HCT116 (cell line): ENCODE results near the gene PRRT1. TPM values are rescaled to one million over a fixed set of nuclear protein-coding genes. Genes with fewer than 3 reads are reported as not detected.

Experiments used
- ATAC-seq: fragments of 200-7000 bp; cut with Tn5 transposase; 2 replicates; pipeline ENCODE4 v1.9.1; 2020; ENCODE audit warnings: mild to moderate bottlenecking, moderate library complexity
- BruUV-seq: library from RNA; stranded (reverse); fragments of 400-500 nt; replicated peaks from 2 replicates; lab custom pipeline; 2021; lab: Mats Ljungman, UMichigan
- CTCF ChIA-PET: fragments of 300-600 bp; sonication (Branson Sonifier 250); formaldehyde crosslinking; loops from one replicate; lab custom pipeline; 2021; ENCODE audit warnings: antibody characterized with exemption; lab: Charles Lee
- POLR2A ChIA-PET: fragments of 300-600, 350-600 bp; sonication (Branson Sonifier 250); formaldehyde crosslinking; loops from one replicate; lab custom pipeline; 2021; ENCODE audit warnings: antibody characterized with exemption; lab: Charles Lee
- RAD21 ChIA-PET, 2 experiments: fragments of 300-600 bp; sonication (Branson Sonifier 250); formaldehyde crosslinking; loops; one replicate each; lab custom pipeline; 2023; ENCODE audit warnings: low total read pairs in 2 of 2; ENCODE audit not compliant: uncharacterized antibody in 2 of 2, unreplicated experiment in 2 of 2, low non-redundant PET in 1 of 2; lab: Charles Lee
- DNase-seq: peaks from one replicate; pipeline ENCODE4 v3.0.0-alpha.2; 2010; ENCODE audit warnings: low read depth, low spot score
- H2AFZ ChIP-seq: fragments of 200-600 bp; shearing (Covaris generic), sonication (generic); 2 replicates; pipeline ENCODE4 v1.6.1; 2017; ENCODE audit warnings: low read depth, mixed run types, mixed read lengths, antibody characterized with exemption, low read length; ENCODE audit not compliant: poor library complexity, severe bottlenecking
- H3K27ac ChIP-seq: 2 replicates; pipeline ENCODE4 v1.5.1; 2012; ENCODE audit warnings: low read depth, low read length
- H3K27me3 ChIP-seq: fragments of 200-600 bp; sonication (generic); 2 replicates; pipeline ENCODE4 v1.6.1; 2016; ENCODE audit warnings: mixed run types, low read length, mixed read lengths; ENCODE audit not compliant: insufficient read depth
- H3K36me3 ChIP-seq, 2 experiments: fragments of 200-500 bp in 1 of 2; fragments of 200-600 bp in 1 of 2; sonication (Bioruptor generic) in 1 of 2; sonication (generic) in 1 of 2; 2 replicates each; pipeline versions ENCODE4 v1.5.1 to v1.6.1; 2014 to 2016; ENCODE audit warnings: low read length in 2 of 2, inconsistent platforms in 1 of 2, mixed read lengths in 1 of 2, mixed run types in 1 of 2; ENCODE audit not compliant: insufficient read depth in 2 of 2, control insufficient read depth in 1 of 2
- H3K4me1 ChIP-seq, 2 experiments: fragments of 200-600 bp in 1 of 2; sonication (generic) in 1 of 2; 2 replicates each; pipeline versions ENCODE4 v1.5.1 to v1.6.1; 2012 to 2017; ENCODE audit warnings: low read length in 2 of 2, inconsistent platforms in 1 of 2, mild to moderate bottlenecking in 1 of 2, mixed read lengths in 1 of 2, mixed run types in 1 of 2, moderate library complexity in 1 of 2; ENCODE audit not compliant: insufficient read depth in 2 of 2, control insufficient read depth in 1 of 2
- H3K4me2 ChIP-seq: fragments of 200-600 bp; sonication (generic); 2 replicates; pipeline ENCODE4 v1.6.1; 2017; ENCODE audit warnings: mixed run types, low read length, mixed read lengths
- H3K4me3 ChIP-seq, 2 experiments: fragments of 200-600 bp in 1 of 2; sonication (generic) in 1 of 2; replicated peaks in 1 of 2; 2 replicates each; pipeline ENCODE4 v1.5.1; 2011 to 2016; ENCODE audit warnings: low read length in 2 of 2, control low read depth in 1 of 2, low read depth in 1 of 2, mild to moderate bottlenecking in 1 of 2, mixed read lengths in 1 of 2, mixed run types in 1 of 2
- H3K79me2 ChIP-seq: fragments of 200-600 bp; sonication (generic); 2 replicates; pipeline ENCODE4 v1.6.1; 2017; ENCODE audit warnings: mild to moderate bottlenecking, mixed run types, low read length, moderate library complexity, mixed read lengths; ENCODE audit not compliant: insufficient read depth
- H3K9ac ChIP-seq: fragments of 200-600 bp; sonication (generic); 2 replicates; pipeline ENCODE4 v1.6.1; 2016; ENCODE audit warnings: low read length, mixed read lengths
- H3K9me2 ChIP-seq: fragments of 200-600 bp; sonication (generic), shearing (Covaris generic); 2 replicates; pipeline ENCODE4 v1.6.1; 2017; ENCODE audit warnings: mixed run types, mild to moderate bottlenecking, moderate library complexity; ENCODE audit not compliant: insufficient read depth
- H3K9me3 ChIP-seq, 2 experiments: fragments of 200-500 bp in 1 of 2; fragments of 200-600 bp in 1 of 2; sonication (Bioruptor generic) in 1 of 2; sonication (generic) in 1 of 2; 2 replicates each; pipeline ENCODE4 v1.6.1; 2014 to 2017; ENCODE audit warnings: low read length in 2 of 2, mixed read lengths in 2 of 2, inconsistent platforms in 1 of 2, low read depth in 1 of 2, mild to moderate bottlenecking in 1 of 2, mixed run types in 1 of 2, moderate library complexity in 1 of 2; ENCODE audit not compliant: control insufficient read depth in 1 of 2, insufficient read depth in 1 of 2
- H4K20me1 ChIP-seq: fragments of 200-600 bp; sonication (generic), shearing (Covaris generic); 2 replicates; pipeline ENCODE4 v1.6.1; 2017; ENCODE audit warnings: mixed run types, mild to moderate bottlenecking, moderate library complexity; ENCODE audit not compliant: insufficient read depth
- CBX3 ChIP-seq: IDR thresholded peaks from 2 replicates; pipeline ENCODE4 v1.6.1; 2012; ENCODE audit warnings: low read depth
- CEBPB ChIP-seq: IDR thresholded peaks from 2 replicates; pipeline ENCODE4 v1.6.1; 2012; ENCODE audit warnings: low read depth
- CTCF ChIP-seq, 3 experiments: fragments of 200-600 bp in 1 of 3; sonication (generic) in 1 of 3; IDR thresholded peaks in 2 of 3; conservative IDR thresholded peaks in 1 of 3; 2 replicates each; pipeline ENCODE4 v1.5.1; 2012 to 2017; ENCODE audit warnings: low read depth in 2 of 3, low read length in 2 of 3, antibody characterized with exemption in 1 of 3, borderline replicate concordance in 1 of 3, control low read depth in 1 of 3, mild to moderate bottlenecking in 1 of 3, mixed read lengths in 1 of 3, mixed run types in 1 of 3, moderate library complexity in 1 of 3; ENCODE audit not compliant: insufficient read depth in 1 of 3
- EGR1 ChIP-seq: IDR thresholded peaks from 2 replicates; pipeline ENCODE4 v1.6.1; 2012; ENCODE audit warnings: low read depth
- ELF1 ChIP-seq: IDR thresholded peaks from 2 replicates; pipeline ENCODE4 v1.6.1; 2012; ENCODE audit warnings: low read depth, borderline replicate concordance
- EZH2 ChIP-seq: fragments of 200-600 bp; sonication (generic); IDR thresholded peaks from 2 replicates; pipeline ENCODE4 v1.6.1; 2017; ENCODE audit warnings: antibody characterized with exemption, mixed run types
- EZH2phosphoT487 ChIP-seq: fragments of 200-600 bp; IDR thresholded peaks from 2 replicates; pipeline ENCODE4 v1.6.1; 2018; ENCODE audit warnings: antibody characterized with exemption, borderline replicate concordance
- FOSL1 ChIP-seq: IDR thresholded peaks from 2 replicates; pipeline ENCODE4 v1.6.1; 2012; ENCODE audit warnings: low read depth
- JUND ChIP-seq: IDR thresholded peaks from 2 replicates; pipeline ENCODE4 v1.6.1; 2012
- POLR2A ChIP-seq: IDR thresholded peaks from 2 replicates; pipeline ENCODE4 v1.7.0; 2011; ENCODE audit warnings: borderline replicate concordance; ENCODE audit not compliant: insufficient read depth, insufficient read length; ENCODE audit errors: extremely low read depth
- POLR2AphosphoS5 ChIP-seq: IDR thresholded peaks from 2 replicates; pipeline ENCODE4 v1.6.1; 2011; ENCODE audit warnings: mild to moderate bottlenecking, low read depth, low read length, moderate library complexity
- RAD21 ChIP-seq: IDR thresholded peaks from 2 replicates; pipeline ENCODE4 v1.6.1; 2012; ENCODE audit warnings: low read depth, mild to moderate bottlenecking
- REST ChIP-seq: IDR thresholded peaks from 2 replicates; pipeline ENCODE4 v1.6.1; 2012; ENCODE audit warnings: low read depth
- SIN3A ChIP-seq: IDR thresholded peaks from 2 replicates; pipeline ENCODE4 v1.6.1; 2012; ENCODE audit warnings: low read depth
- SP1 ChIP-seq: IDR thresholded peaks from 2 replicates; pipeline ENCODE4 v1.6.1; 2012; ENCODE audit warnings: low read depth
- SRF ChIP-seq: IDR thresholded peaks from 2 replicates; pipeline ENCODE4 v1.6.1; 2012; ENCODE audit warnings: low read depth
- TCF7L2 ChIP-seq: IDR thresholded peaks from 2 replicates; pipeline ENCODE4 v1.7.0; 2011; ENCODE audit warnings: borderline replicate concordance, inconsistent platforms; ENCODE audit not compliant: insufficient read depth, insufficient read length; ENCODE audit errors: extremely low read depth
- ZNF274 ChIP-seq: fragments of 200-500 bp; sonication (Bioruptor generic); IDR thresholded peaks from 2 replicates; pipeline ENCODE4 v1.6.1; 2014; ENCODE audit warnings: mild to moderate bottlenecking, low read depth, low read length, inconsistent platforms
- intact Hi-C: fragments of 100-400 bp; cut with micrococcal nuclease; formaldehyde crosslinking; loops from 2 replicates; pipeline ENCODE4 v1.10.0; 2022
- total RNA-seq: library from RNA; stranded (reverse); gene quantifications from one replicate; pipeline ENCODE4 v1.2.1, GENCODE V29; 2021; ENCODE audit not compliant: unreplicated experiment
- TF ChIP-seq, protein P1 (sequence below): IDR thresholded peaks from 2 replicates; pipeline ENCODE4 v1.6.1; 2011; ENCODE audit warnings: mild to moderate bottlenecking, low read length, moderate library complexity; ENCODE audit not compliant: insufficient replicate concordance; ENCODE audit errors: extremely low read depth

Gene PRRT1
- total RNA-seq, 1 experiment from 2014 or later, result 6.1 TPM

- no peak overlapping the region for H2AFZ ChIP-seq
- H3K27me3 ChIP-seq, result no peaks in the 10 kb centered on the region
- intact Hi-C loops, result loop anchor here (1.0 kb wide), 3 partner anchors 66 to 109 kb away; partner anchors contain the start of gene FKBPL
- H3K36me3 ChIP-seq, result no peaks in the 10 kb centered on the region
- no peaks in the 10 kb centered on the region for H3K79me2 ChIP-seq
- POLR2A ChIA-PET, result interaction anchor here (0.8 to 1.8 kb wide), 14 partner anchors 9 to 1122 kb away, joined by 3 to 11 read pairs (median 4); partner anchors contain the start of genes AGPAT1, ATF6B, DXO and FKBPL
- H3K9me3 ChIP-seq, result no peaks in the 10 kb centered on the region
- DNase-seq (peak; percentile 73), ATAC-seq (peak; percentile 42)
- RAD21 ChIA-PET, result interaction anchor here (0.5 to 1.2 kb wide), 4 partner anchors 43 to 68 kb away, joined by 3 to 6 read pairs (median 4); partner anchors contain the start of genes ATF6B (in 1 of the 2) and FKBPL (in 1 of the 2)
- H4K20me1 ChIP-seq, result no peaks in the 10 kb centered on the region
- no peaks in the 10 kb centered on the region for H3K9me2 ChIP-seq
- peak overlapping the region; percentile 89 for H3K4me2 ChIP-seq
- H3K9ac ChIP-seq, result peak overlapping the region; percentile 97
- peaks cover 24 to 53% of the 10 kb centered on the region in 2 experiments for H3K4me1 ChIP-seq
- CTCF ChIA-PET, result interaction anchor here (0.7 to 1.5 kb wide), 10 partner anchors 10 to 880 kb away, joined by 3 to 18 read pairs (median 4); partner anchors contain the start of genes ABHD16A, FKBPL, HLA-DPB1 and RNF5
- TSS peak; percentile 93 for BruUV-seq
- peak overlapping the region; percentile 99 for H3K27ac ChIP-seq
- peak overlapping the region; percentile 70 to 76 for H3K4me3 ChIP-seq
- no peak for TF ChIP-seq FOSL1
- TF ChIP-seq TCF7L2, result peak; percentile 66
- no peak for TF ChIP-seq JUND
- no peak for TF ChIP-seq SIN3A
- no peak for TF ChIP-seq ELF1
- TF ChIP-seq POLR2A, result peak; percentile 25
- TF ChIP-seq POLR2AphosphoS5, result peak; percentile 91
- no peak for TF ChIP-seq EZH2
- TF ChIP-seq REST, result no peak
- TF ChIP-seq CBX3, result no peak
- TF ChIP-seq EGR1, result no peak
- TF ChIP-seq CTCF (IDR thresholded peaks at IDR 0.05 in 2 of 3, conservative IDR thresholded peaks at IDR 0.05 in 1 of 3; ENCODE audit: borderline replicate concordance in 1 of 3, insufficient read depth in 1 of 3, low read depth in 2 of 3, low read length in 2 of 3), result no peak
- TF ChIP-seq, protein P1, sequence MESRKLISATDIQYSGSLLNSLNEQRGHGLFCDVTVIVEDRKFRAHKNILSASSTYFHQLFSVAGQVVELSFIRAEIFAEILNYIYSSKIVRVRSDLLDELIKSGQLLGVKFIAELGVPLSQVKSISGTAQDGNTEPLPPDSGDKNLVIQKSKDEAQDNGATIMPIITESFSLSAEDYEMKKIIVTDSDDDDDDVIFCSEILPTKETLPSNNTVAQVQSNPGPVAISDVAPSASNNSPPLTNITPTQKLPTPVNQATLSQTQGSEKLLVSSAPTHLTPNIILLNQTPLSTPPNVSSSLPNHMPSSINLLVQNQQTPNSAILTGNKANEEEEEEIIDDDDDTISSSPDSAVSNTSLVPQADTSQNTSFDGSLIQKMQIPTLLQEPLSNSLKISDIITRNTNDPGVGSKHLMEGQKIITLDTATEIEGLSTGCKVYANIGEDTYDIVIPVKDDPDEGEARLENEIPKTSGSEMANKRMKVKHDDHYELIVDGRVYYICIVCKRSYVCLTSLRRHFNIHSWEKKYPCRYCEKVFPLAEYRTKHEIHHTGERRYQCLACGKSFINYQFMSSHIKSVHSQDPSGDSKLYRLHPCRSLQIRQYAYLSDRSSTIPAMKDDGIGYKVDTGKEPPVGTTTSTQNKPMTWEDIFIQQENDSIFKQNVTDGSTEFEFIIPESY, result no peak
- TF ChIP-seq ZNF274, result no peak
- no peak for TF ChIP-seq CEBPB
- TF ChIP-seq RAD21, result no peak
- TF ChIP-seq EZH2phosphoT487, result no peak
- TF ChIP-seq SP1, result no peak
- no peak for TF ChIP-seq SRF
Measured at GRCh38 chr6:32195902-32196681, 44.4 kb upstream of the PRRT1 start.
